Testis (tissue), 3 donors: ENCODE measurements around the gene OR52H1. TPM values are rescaled to one million over a fixed set of nuclear protein-coding genes. Genes with fewer than 3 reads are reported as not detected.

Source experiments
- DNase-seq: peaks from one replicate; pipeline ENCODE4 v3.0.0-alpha.2; 2019
- H3K27ac ChIP-seq, 2 donors: fragments of 200-600 bp; sonication (generic); one replicate each; pipeline ENCODE4 v1.5.1; 2019
- H3K27me3 ChIP-seq: fragments of 200-600 bp; sonication (generic); one replicate; pipeline ENCODE4 v1.5.1; 2019
- H3K36me3 ChIP-seq: fragments of 200-600 bp; sonication (generic); one replicate; pipeline ENCODE4 v1.5.1; 2017; ENCODE audit warnings: low read depth; ENCODE audit errors: missing control alignments
- H3K4me1 ChIP-seq: fragments of 200-600 bp; sonication (generic); one replicate; pipeline ENCODE4 v1.5.1; 2019
- H3K4me3 ChIP-seq, 2 donors: fragments of 200-600 bp; sonication (generic); one replicate each; pipeline ENCODE4 v1.5.1; 2017 to 2019
- H3K9me3 ChIP-seq: fragments of 200-600 bp; sonication (generic); one replicate; pipeline ENCODE4 v1.5.1; 2017
- CTCF ChIP-seq, 3 experiments: fragments of 450-650 bp in 2 of 3; fragments of 200-600 bp in 1 of 3; sonication (generic) in 1 of 3; IDR thresholded peaks; one replicate each; pipeline ENCODE4 v1.5.1; 2016 to 2019; ENCODE audit warnings: antibody characterized with exemption in 3 of 3, mild to moderate bottlenecking in 2 of 3, moderate library complexity in 1 of 3
- POLR2A ChIP-seq: fragments of 450-650 bp; IDR thresholded peaks from one replicate; pipeline ENCODE4 v1.6.1; 2017; ENCODE audit warnings: antibody characterized with exemption, mild to moderate bottlenecking, moderate library complexity
- WGBS, 2 donors: methylation state at CpG; one replicate each; pipeline ENCODE4 v1.1.5; 2018; 5-methylcytosine and 5-hydroxymethylcytosine counted together
- intact Hi-C: fragments of 100-400 bp; cut with DNase I; formaldehyde crosslinking; loops from one replicate; pipeline ENCODE4 v1.15.1; 2023; ENCODE audit warnings: low total_unique reads
- polyA plus RNA-seq: library from polyadenylated mRNA; stranded (reverse); fragments of 350-450 nt; fragmentation: Illumina TruSeq; extraction: RNeasy Lipid Tissue Mini Kit (QIAGEN cat#74804); gene quantifications from one replicate; pipeline ENCODE4 v1.2.3, GENCODE V29; 2014; ENCODE audit warnings: low read depth, low replicate concordance; ENCODE audit not compliant: insufficient read depth
- total RNA-seq, 2 donors: library from RNA; depleted of rRNA; stranded (reverse); fragments of >200 nt; gene quantifications; one replicate each; pipeline ENCODE4 v1.2.3, GENCODE V29; 2016

OR52H1 gene
- total and polyA plus RNA-seq, 3 donors from 2014 or later = 1.4 to 1.9 TPM; not detected in 1

DNA sequence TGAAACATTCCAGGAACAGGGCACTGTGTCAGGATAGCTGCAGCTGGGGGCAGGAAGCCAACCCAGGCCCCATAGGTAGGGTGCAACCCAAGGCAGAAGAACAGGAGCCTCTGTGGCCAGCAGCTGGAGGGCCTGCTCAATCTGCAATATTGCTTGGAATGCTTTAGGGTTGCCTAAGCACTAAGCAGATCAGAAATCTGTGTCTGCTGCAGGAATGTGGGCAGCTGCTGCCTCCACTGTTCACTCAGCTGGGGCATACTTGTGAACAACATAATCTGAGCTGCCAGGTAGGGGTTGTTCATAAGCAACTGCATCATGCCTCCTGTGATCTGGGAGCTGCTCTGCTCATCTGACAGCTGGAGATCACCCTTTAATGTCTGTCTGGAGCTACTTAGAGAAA is 33.5 kb downstream of the OR52H1 start:
- no peak overlapping the region for H3K4me3 ChIP-seq
- DNase-seq = no peak
- intact Hi-C loops = no loop called here
- no peaks in the 10 kb centered on the region for H3K4me1 ChIP-seq
- no peak overlapping the region for H3K27ac ChIP-seq
- TF ChIP-seq CTCF (IDR thresholded peaks at IDR 0.05) = no peak
- TF ChIP-seq POLR2A = no peak
- H3K27me3 ChIP-seq = no peaks in the 10 kb centered on the region
- H3K36me3 ChIP-seq = no peaks in the 10 kb centered on the region
- H3K9me3 ChIP-seq = no peaks in the 10 kb centered on the region

GRCh38 chr11:5509803-5510202 is 38.5 kb downstream of the OR52H1 start, which contains the start of gene UBQLN3:
TSS of gene UBQLN3 (minus strand) at chr11:5509957. CDS start at chr11:5509558, 399 bp downstream.
- Histone ChIP-seq H3K27me3 (no peaks in the 10 kb centered on the region), H3K4me1 (no peaks in the 10 kb centered on the region), H3K27ac (no peak within 1 kb of the TSS), H3K36me3 (no peaks in the 10 kb centered on the region), H3K4me3 (no peak within 1 kb of the TSS), H3K9me3 (no peaks in the 10 kb centered on the region)
- WGBS, 2 donors = 88 to 92% methylated on average over 4 of the region's 4 CpGs
- intact Hi-C loops = no loop called here
- no peak for DNase-seq
- no peak for TF ChIP-seq CTCF (IDR thresholded peaks at IDR 0.05)
- TF ChIP-seq POLR2A = no peak

GRCh38 chr11:5508605-5509004 is 39.7 kb downstream of the OR52H1 start:
- no peaks in the 10 kb centered on the region for H3K27me3 ChIP-seq
- 91 to 97% methylated on average over 8 of the region's 8 CpGs for WGBS, 2 donors
- H3K27ac ChIP-seq = no peak overlapping the region
- no peaks in the 10 kb centered on the region for H3K9me3 ChIP-seq
- no peaks in the 10 kb centered on the region for H3K4me1 ChIP-seq
- no peak for DNase-seq
- H3K4me3 ChIP-seq = no peak overlapping the region
- intact Hi-C loops = no loop called here
- no peaks in the 10 kb centered on the region for H3K36me3 ChIP-seq
- TF ChIP-seq POLR2A = no peak
- TF ChIP-seq CTCF (IDR thresholded peaks at IDR 0.05) = no peak

GRCh38 chr11:5507933-5508305 is 40.4 kb downstream of the OR52H1 start:
- no peak for DNase-seq
- intact Hi-C loops = no loop called here

More at GRCh38 chr11:5507933-5508305, 40.4 kb downstream of the OR52H1 start:
- no peaks in the 10 kb centered on the region for H3K27me3 ChIP-seq
- no peak overlapping the region for H3K27ac ChIP-seq
- no peaks in the 10 kb centered on the region for H3K9me3 ChIP-seq
- TF ChIP-seq POLR2A (no peak), CTCF (IDR thresholded peaks at IDR 0.05) (no peak)
- 67 to 73% methylated on average over 6 of the region's 6 CpGs for WGBS, 2 donors
- no peaks in the 10 kb centered on the region for H3K36me3 ChIP-seq
- no peak overlapping the region for H3K4me3 ChIP-seq
- no peaks in the 10 kb centered on the region for H3K4me1 ChIP-seq
